Stimulated activated CD8-positive, alpha-beta memory T cell treated with anti-CD3 and anti-CD28 coated beads, Interleukin-4, amount 100 ng/mL, for 48 hours (primary cell): ENCODE results near the gene PCDH10.

ENCODE experiments used
- DNase-seq: peaks from one replicate; pipeline ENCODE4 v3.0.0-alpha.2; 2020

PCDH10 gene

DNA sequence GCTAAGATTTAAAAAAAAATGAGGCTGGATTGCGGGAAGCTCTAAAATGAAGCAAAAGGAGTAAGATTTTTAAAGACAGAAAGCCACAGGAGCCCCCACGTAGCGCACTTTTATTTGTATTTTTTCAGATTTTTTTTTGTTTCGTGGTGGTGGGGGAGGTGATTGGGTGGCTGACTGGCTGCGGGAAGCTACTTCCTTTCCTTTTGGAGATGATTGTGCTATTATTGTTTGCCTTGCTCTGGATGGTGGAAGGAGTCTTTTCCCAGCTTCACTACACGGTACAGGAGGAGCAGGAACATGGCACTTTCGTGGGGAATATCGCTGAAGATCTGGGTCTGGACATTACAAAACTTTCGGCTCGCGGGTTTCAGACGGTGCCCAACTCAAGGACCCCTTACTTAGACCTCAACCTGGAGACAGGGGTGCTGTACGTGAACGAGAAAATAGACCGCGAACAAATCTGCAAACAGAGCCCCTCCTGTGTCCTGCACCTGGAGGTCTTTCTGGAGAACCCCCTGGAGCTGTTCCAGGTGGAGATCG lies 908 bp downstream of the PCDH10 start:
- DNase-seq, result no peak

DNA sequence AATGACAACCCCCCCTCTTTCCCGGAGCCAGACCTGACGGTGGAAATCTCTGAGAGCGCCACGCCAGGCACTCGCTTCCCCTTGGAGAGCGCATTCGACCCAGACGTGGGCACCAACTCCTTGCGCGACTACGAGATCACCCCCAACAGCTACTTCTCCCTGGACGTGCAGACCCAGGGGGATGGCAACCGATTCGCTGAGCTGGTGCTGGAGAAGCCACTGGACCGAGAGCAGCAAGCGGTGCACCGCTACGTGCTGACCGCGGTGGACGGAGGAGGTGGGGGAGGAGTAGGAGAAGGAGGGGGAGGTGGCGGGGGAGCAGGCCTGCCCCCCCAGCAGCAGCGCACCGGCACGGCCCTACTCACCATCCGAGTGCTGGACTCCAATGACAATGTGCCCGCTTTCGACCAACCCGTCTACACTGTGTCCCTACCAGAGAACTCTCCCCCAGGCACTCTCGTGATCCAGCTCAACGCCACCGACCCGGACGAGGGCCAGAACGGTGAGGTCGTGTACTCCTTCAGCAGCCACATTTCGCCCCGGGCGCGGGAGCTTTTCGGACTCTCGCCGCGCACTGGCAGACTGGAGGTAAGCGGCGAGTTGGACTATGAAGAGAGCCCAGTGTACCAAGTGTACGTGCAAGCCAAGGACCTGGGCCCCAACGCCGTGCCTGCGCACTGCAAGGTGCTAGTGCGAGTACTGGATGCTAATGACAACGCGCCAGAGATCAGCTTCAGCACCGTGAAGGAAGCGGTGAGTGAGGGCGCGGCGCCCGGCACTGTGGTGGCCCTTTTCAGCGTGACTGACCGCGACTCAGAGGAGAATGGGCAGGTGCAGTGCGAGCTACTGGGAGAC lies 1.6 kb downstream of the PCDH10 start:
- peak; percentile 23 for DNase-seq

DNA sequence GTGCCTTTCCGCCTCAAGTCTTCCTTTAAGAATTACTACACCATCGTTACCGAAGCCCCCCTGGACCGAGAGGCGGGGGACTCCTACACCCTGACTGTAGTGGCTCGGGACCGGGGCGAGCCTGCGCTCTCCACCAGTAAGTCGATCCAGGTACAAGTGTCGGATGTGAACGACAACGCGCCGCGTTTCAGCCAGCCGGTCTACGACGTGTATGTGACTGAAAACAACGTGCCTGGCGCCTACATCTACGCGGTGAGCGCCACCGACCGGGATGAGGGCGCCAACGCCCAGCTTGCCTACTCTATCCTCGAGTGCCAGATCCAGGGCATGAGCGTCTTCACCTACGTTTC lies 2.2 kb downstream of the PCDH10 start:
- DNase-seq, result no peak

DNA sequence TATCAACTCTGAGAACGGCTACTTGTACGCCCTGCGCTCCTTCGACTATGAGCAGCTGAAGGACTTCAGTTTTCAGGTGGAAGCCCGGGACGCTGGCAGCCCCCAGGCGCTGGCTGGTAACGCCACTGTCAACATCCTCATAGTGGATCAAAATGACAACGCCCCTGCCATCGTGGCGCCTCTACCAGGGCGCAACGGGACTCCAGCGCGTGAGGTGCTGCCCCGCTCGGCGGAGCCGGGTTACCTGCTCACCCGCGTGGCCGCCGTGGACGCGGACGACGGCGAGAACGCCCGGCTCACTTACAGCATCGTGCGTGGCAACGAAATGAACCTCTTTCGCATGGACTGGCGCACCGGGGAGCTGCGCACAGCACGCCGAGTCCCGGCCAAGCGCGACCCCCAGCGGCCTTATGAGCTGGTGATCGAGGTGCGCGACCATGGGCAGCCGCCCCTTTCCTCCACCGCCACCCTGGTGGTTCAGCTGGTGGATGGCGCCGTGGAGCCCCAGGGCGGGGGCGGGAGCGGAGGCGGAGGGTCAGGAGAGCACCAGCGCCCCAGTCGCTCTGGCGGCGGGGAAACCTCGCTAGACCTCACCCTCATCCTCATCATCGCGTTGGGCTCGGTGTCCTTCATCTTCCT lies 2.7 kb downstream of the PCDH10 start:
- DNase-seq, result peak; percentile 24

DNA sequence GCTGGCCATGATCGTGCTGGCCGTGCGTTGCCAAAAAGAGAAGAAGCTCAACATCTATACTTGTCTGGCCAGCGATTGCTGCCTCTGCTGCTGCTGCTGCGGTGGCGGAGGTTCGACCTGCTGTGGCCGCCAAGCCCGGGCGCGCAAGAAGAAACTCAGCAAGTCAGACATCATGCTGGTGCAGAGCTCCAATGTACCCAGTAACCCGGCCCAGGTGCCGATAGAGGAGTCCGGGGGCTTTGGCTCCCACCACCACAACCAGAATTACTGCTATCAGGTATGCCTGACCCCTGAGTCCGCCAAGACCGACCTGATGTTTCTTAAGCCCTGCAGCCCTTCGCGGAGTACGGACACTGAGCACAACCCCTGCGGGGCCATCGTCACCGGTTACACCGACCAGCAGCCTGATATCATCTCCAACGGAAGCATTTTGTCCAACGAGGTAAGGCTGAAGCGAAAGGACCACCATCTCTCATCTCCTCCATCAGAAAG lies 3.3 kb downstream of the PCDH10 start:
- DNase-seq, result no peak

DNA sequence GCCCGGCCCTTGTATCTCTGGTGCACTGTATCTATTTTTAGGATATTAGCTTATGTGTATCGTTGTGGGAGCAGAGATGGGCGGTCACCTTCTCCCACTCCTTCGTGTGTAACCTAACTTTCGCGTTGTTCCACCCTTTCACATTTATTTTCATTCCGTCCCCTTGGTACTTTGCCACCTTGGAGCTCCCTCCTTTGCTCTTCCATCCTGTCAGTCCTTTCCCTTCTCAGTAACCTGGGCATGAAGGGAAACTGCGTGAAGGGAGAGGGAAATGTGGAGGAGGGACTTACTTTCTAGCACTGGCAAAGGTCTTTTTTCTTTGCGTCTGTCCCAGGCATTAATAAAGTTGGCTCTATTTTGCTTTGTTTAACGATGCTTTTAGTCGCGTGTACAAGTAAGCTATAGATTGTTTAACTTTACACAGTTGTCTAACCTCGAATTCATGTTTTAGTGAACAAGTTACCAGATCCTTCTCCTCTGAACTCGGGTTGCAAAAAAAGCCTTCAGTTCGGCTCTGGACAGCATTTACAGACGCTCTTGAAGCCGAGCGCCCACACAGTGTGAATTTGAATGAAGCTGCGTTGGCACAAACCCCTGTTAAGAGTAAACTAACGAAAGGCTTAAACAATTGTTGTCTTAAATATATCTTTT lies 3.9 kb downstream of the PCDH10 start:
- no peak for DNase-seq

DNA sequence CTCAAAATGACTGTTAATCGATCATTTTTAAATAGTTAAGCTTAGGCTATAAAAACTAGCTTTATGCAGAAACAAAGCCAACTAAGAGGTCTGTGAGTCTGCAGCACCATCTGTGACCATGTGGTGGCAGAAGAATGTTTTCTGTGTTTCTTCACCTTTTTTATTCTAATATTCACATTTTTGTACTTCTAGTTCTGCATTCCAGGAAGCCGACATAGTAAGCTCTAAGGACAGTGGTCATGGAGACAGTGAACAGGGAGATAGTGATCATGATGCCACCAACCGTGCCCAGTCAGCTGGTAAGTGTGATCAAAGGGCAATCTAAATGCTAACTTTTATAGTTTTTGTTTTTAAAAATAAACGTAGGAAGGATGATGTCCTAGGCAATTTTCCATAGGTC lies 5.6 kb downstream of the PCDH10 start:
- DNase-seq, result no peak

DNA sequence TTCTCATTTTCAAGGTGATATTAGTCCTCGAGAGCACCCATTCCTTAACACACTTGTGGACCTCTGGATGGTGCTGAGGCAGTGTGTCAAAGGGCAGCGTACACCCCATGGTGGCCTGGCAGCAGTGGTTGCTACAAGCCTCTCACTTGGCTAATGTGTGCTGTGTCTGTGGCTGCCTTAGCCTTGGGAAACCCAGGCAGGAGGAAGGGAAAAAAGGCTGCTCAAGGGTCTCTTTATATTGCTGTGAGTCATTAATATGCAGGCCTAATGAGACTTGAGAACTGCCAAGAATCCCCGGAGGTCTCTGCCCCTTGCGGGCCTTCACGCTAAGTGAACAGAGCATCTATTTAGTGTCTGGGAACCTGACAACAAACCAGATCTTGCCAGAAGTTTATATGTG lies 7.0 kb downstream of the PCDH10 start:
- DNase-seq, result no peak

DNA sequence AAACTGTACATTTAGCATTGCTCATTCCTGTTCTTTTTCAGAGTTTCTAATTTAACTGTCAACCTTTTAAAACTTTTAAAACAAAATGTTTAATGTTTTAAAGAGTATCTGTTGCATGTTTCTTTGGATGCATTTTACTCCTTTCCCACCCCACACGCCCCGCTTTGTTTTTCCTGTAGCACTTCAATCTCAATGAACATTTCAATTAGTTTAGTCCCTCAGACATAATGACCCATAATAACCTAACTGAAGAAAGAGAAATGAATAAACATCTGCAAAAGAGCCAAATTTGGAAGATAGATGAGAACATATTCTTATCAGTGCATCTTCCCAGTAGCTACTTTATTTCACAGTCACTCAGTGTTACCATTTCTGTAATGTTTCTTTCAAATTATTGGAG lies 7.5 kb downstream of the PCDH10 start:
- no peak for DNase-seq

DNA sequence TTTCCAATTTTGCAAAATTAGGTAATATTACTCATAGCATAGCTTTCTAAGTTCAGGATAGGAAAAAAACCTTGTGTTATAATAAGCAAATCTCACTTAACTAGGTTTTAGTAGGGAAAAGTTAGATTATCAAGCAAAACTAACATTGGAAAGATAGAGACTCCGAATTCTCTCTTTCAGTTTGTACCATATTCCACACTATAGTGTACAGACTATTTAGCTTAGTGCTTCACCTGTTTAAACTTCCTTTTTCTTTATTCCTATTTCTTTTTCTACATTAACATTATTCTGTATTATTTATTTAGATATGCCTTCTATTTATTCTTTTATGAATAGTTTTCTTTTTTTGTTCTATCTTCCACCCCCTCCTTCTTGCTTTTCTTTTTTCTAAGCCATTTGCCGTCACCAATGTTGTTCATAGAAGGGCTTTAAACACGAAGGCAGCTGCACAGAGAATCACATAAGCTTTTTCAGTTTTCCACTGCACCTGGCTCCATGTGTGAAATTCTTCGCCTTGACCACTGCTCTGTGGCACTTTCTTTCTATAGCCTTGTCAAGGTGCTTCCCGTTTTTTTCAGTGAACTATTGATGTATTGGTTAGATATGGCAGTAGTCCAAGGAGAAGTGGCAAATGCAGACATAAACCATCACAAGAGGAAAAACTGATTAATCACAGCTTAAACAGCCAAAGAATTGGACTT lies 8.5 kb downstream of the PCDH10 start:
- DNase-seq, result no peak

DNA sequence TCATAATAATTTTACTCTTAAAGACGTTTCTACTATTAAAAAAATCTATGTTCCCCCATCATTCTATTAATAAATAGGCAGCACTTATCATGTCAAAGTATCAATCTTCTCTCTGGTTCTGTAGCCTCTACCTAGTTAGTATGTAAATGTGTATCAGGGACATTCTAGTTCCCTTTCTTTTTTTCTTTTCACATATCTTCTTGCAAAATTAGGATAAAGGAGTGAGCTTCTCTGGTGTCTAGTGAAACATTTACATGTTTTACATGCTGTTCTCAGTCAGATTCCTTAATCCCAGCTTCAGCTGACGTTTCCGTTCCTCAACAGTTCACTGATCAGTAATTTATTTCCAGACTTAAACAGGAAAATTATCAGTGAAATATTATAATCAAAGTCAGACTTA lies 11.8 kb downstream of the PCDH10 start:
- DNase-seq, result no peak

DNA sequence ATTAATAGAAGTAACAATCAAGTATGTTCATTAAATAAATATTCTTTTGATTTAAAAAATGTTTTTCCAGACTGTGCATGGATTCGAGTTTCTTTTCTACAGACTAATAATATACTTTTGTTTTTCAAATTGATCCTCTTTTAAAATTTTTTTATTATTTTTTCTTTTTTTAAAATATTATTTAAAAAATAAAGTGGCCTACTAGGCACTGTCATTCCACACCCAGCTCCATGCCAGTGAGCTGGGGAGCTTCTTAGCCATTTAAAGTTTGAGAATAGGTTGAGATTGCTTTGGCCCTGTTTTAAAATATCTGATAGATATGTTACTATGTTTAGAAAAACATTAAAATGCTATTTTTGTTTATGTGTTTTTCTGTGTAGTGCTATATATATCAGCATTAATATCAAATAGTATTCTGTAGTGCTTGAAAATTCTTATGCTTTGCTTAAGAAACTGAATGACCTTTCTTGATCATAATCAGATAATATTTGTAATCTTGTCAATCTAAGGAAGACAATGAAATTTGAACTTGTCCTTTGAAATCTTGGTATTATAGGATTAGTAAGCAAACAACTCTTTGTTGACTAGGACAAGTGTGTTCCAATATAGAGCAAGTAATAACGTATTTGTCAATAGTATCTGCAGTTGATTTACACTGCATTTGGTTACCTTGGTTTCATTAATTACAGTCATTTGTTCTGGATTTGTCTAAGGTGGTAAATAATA lies 12.6 kb downstream of the PCDH10 start:
- no peak for DNase-seq

DNA sequence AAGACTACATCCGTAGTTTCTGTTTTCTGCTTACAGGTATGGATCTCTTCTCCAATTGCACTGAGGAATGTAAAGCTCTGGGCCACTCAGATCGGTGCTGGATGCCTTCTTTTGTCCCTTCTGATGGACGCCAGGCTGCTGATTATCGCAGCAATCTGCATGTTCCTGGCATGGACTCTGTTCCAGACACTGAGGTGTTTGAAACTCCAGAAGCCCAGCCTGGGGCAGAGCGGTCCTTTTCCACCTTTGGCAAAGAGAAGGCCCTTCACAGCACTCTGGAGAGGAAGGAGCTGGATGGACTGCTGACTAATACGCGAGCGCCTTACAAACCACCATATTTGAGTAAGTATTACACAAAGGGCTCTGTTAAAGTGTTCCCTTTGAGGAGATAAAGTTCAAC lies 13.8 kb downstream of the PCDH10 start:
- DNase-seq, result no peak

DNA sequence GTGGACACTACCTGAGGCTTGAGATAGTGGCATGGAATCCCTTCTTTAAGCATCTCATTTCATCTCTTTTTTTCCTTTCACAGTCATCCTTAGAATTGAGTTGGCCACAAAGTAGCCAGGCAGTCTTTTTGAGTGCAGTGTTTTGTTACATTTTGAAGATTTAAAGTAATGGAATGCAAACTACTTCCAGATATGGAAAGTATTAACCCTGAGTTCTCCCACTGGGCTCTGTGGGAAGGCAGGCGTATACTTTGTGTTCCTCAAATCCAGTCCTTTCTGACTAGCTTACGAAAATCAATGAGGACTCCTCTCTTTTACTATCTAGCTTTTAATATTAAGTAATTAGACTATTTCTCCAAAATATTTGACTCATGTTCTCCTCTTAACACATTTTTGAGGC lies 29.9 kb downstream of the PCDH10 start:
- no peak for DNase-seq

DNA sequence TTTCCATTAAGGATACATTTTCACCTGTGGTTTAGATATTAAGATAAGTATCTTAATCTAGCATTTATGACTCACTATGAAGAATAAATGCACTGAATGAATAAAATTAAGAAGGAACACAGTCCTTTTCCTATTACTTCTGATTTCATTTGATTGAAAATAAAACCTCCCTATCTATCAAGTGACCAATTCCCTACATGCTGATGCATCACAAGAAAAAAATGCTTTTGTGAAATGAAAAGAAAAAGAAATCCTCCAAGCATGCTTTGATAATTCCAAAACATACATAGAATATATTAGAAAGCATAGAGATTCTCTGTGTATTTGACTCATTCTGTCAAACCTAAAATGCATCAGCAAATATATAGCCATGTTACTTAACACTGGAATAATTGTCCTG lies 37.1 kb downstream of the PCDH10 start:
- no peak for DNase-seq

DNA sequence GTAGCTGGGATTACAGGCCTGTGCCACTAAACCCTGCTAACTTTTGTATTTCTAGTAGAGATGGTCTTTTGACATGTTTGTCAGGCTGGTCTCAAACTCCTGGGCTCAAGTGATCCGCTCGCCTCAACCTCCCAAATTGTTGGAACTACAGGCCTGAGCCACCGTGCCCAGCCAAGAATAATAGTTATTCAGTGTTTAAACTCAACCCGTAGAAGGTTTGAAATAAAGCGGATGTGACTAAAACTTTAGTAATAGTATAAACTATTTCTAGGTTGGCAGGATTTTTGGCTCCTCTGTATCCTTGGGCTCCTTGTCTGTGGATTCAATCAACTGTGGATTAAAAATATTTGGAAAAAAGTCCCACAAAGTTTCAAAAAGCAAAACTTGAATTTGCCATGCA lies 37.8 kb downstream of the PCDH10 start:
- no peak for DNase-seq

DNA sequence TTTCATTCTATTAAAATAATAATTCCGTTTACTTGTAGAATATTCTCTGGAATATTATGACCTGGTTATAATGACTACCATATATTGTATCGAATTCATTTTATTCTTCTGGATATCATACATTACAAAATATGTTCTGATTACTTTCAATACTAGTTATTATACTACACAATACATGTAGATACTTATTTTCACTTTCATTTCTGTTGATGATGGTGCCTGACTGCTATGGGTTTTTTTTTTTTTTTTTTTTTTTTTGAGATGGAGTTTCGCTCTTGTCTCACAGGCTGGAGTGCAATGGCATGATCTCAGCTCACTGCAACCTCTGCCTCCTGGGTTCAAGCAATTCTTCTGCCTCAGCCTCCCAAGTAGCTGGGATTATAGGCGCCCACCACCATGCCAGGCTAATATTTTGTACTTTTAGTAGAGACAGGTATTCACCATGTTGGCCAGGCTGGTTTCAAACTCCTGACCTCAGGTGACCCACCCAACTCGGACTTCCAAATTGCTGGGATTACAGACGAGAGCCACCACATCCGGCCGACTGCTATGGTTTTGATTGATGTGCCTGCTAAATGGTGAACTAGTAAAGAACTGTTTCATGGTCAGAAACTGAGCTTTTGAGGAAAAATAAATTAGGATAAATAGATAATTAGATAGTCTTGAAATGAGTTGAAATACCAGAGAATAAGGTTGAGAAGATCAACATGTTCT lies 39.5 kb downstream of the PCDH10 start:
- DNase-seq, result no peak

DNA sequence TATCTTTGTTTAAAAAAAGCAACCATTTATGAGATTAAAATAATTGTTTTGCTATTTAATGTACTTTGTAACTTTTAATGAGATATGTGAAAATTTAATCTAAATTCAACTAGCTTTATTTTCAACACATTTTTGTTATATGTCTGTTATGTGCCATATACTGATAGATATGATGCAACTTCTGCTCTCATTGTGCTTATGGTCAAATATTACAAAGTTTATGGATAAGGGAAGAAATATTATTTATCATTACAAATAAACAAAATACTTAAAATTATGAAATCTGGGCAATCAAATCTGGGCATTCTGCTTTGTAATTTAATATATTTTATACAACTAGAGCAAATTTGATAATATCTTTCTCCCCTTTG lies 40.0 kb downstream of the PCDH10 start:
- no peak for DNase-seq

DNA sequence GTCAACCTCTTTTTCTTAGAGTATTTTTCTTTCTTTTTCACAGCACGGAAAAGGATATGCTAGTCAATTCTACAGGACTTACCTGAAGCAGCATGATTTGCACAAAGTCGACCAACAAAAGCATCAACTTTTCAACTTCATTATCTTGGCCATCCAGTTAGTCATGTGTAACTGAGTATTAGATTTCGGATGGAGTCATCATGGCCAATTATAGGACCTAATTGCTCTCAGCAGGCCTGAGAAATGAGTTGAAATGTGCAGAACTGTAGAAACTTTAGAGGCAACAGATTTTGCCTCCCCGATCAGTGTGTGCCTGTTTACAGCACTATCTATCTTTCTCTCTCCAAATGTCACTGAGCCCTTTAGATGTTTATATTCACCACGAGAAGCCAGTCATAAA lies 41.0 kb downstream of the PCDH10 start:
- no peak for DNase-seq

DNA sequence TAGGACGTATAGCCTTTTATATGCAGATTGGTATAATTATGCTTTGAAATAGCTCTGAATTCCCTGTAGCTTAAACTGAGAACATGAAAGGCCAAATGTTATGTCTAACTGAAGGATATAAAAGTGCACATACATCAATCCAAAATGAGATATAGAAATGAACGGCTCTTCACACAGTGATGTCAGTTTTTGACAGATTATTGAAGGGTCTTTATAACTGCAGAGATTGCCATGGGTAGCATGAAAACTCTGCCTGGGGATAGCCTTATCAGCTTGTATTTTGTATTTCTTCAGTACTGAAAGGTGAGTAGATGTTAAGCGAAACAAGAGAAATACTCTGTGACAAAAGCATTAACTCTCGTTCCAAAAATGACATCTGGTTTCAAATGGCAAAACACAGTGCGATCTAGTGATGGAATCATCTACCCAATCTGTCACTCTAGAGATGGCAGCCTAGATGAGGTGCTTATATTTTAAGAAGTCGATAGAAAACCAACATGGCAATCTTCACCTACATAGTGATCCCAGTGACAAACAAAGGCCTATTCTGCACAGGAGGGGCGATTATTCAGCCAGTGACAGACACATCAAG lies 59.7 kb downstream of the PCDH10 start:
- no peak for DNase-seq

DNA sequence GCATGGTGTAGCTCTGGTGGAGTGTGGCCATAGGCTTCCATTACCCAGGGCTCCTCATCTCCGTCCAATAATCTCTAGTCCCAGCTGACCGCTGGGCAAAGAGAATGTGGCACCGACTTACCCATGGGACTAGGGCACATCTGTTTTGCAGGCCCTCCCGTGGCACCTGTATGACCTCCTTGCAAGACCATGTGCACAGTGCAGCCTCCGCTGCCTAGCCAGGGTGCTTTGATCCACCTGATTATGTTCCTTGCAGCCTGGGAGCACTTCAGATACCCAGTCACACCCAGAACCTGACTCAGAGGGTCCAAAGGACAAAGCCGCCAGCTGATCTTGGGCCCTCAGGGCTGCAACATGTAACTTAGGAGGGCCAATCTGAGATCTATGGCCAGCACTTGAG lies 84.8 kb downstream of the PCDH10 start:
- no peak for DNase-seq
